Gastroesophageal sphincter (tissue), 4 donors: Measurements from ENCODE around the gene UPF3A. TPM values are rescaled to one million over a fixed set of nuclear protein-coding genes. Genes with fewer than 3 reads are reported as not detected.

Experiments used
- ATAC-seq: fragments of 150-250 bp; one replicate; pipeline ENCODE4 v1.9.1; 2016; ENCODE audit warnings: mild to moderate bottlenecking, moderate library complexity
- H3K27ac ChIP-seq, 4 donors: fragments of 200-600 bp; sonication (generic) in 3 of 4; 1 replicate in 3 of 4; 2 replicates in 1 of 4; pipeline ENCODE4 v1.5.1; 2016 to 2019
- H3K27me3 ChIP-seq: fragments of 200-600 bp; sonication (generic); one replicate; pipeline ENCODE4 v1.5.1; 2019
- H3K36me3 ChIP-seq, 2 donors: fragments of 200-600 bp; sonication (generic); one replicate each; pipeline ENCODE4 v1.5.1; 2019; ENCODE audit warnings: control low read depth in 1 of 2
- H3K4me1 ChIP-seq, 3 donors: fragments of 200-600 bp; sonication (generic); 1 replicate in 2 of 3; 2 replicates in 1 of 3; pipeline ENCODE4 v1.5.1; 2016 to 2019; ENCODE audit warnings: control low read depth in 2 of 3
- H3K4me3 ChIP-seq, 2 donors: fragments of 200-600 bp; sonication (generic); one replicate each; pipeline ENCODE4 v1.5.1; 2019; ENCODE audit warnings: mild to moderate bottlenecking in 1 of 2, moderate library complexity in 1 of 2
- H3K9me3 ChIP-seq, 3 donors: fragments of 200-600 bp; sonication (generic); one replicate each; pipeline ENCODE4 v1.5.1; 2017 to 2019; ENCODE audit warnings: control low read depth in 2 of 3
- EP300 ChIP-seq: sonication (generic); formaldehyde crosslinking; IDR thresholded peaks from one replicate; pipeline ENCODE4 v1.6.1; 2017; ENCODE audit warnings: antibody characterized with exemption, mild to moderate bottlenecking
- POLR2A ChIP-seq, 2 donors: fragments of 450-650 bp; IDR thresholded peaks; one replicate each; pipeline ENCODE4 v1.6.1; 2017; ENCODE audit warnings: antibody characterized with exemption in 2 of 2, mild to moderate bottlenecking in 2 of 2, moderate library complexity in 1 of 2
- POLR2AphosphoS5 ChIP-seq: sonication (generic); formaldehyde crosslinking; IDR thresholded peaks from one replicate; pipeline ENCODE4 v1.6.1; 2017; ENCODE audit warnings: antibody characterized with exemption
- WGBS, 2 donors: methylation state at CpG; one replicate each; pipeline ENCODE4 v1.1.5; 2018; ENCODE audit warnings: low coverage in 1 of 2; 5-methylcytosine and 5-hydroxymethylcytosine counted together
- total RNA-seq, 4 donors: library from RNA; depleted of rRNA; stranded (reverse); fragments of >200 nt; gene quantifications; one replicate each; pipeline ENCODE4 v1.1.0, GENCODE V29; 2016
- TF ChIP-seq, protein P1 (sequence below), 4 experiments: fragments of 200-600 bp in 2 of 4; fragments of 450-650 bp in 2 of 4; sonication (generic) in 1 of 4; IDR thresholded peaks; one replicate each; pipeline ENCODE4 v1.5.1; 2017 to 2019; ENCODE audit warnings: antibody characterized with exemption in 4 of 4, mild to moderate bottlenecking in 2 of 4, moderate library complexity in 2 of 4

UPF3A gene
- total RNA-seq, 4 donors from 2014 or later = 31.0 to 40.0 (median 37.9) TPM

DNA sequence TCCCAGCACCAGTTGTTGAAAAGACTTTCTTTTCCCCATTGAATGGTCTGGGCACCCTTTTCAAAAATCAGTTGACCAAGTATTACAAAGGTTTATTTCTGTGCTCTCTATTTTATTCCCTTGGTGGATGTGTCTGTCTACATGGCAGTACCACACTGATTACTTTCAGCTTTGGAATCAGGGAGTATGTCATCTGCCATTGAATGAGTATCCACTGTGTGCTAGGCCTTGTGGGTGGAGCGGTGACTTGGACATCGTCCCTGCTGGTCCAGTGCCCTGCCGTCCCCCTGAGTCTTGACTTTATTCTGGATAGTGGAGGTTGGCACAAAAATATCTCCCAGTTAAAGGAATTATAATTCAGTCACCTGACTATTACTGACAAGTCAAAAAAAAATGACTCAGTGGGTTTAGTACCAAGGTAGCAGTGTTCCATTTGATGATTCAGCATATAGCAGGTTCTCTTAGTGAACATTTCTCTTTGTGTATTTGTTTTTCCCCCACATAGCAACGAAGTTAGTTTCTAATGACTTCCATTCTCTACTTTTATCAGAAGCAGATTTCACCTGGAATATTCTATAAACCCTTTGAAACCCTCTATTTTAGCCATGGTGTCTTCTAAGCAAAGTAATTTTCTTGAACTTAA is 3.9 kb downstream of the UPF3A start:
- TF ChIP-seq, protein P1, sequence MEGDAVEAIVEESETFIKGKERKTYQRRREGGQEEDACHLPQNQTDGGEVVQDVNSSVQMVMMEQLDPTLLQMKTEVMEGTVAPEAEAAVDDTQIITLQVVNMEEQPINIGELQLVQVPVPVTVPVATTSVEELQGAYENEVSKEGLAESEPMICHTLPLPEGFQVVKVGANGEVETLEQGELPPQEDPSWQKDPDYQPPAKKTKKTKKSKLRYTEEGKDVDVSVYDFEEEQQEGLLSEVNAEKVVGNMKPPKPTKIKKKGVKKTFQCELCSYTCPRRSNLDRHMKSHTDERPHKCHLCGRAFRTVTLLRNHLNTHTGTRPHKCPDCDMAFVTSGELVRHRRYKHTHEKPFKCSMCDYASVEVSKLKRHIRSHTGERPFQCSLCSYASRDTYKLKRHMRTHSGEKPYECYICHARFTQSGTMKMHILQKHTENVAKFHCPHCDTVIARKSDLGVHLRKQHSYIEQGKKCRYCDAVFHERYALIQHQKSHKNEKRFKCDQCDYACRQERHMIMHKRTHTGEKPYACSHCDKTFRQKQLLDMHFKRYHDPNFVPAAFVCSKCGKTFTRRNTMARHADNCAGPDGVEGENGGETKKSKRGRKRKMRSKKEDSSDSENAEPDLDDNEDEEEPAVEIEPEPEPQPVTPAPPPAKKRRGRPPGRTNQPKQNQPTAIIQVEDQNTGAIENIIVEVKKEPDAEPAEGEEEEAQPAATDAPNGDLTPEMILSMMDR (IDR thresholded peaks at IDR 0.05) = no peak
- TF ChIP-seq POLR2A (IDR thresholded peaks at IDR 0.05) = no peak
- TF ChIP-seq EP300 = no peak
- no peak for TF ChIP-seq POLR2AphosphoS5
- Histone ChIP-seq H3K36me3 (peaks cover 0 to 57% of the 10 kb centered on the region in 2 donors), H3K27ac (no peak overlapping the region), H3K4me1 (peaks cover 0 to 35% (median 5%) of the 10 kb centered on the region in 3 donors), H3K4me3 (no peak overlapping the region), H3K9me3 (no peaks in the 10 kb centered on the region), H3K27me3 (no peaks in the 10 kb centered on the region)
- WGBS, 2 donors = 56 to 73% methylated on average over 1 to 3 of the region's 4 CpGs
- no peak for ATAC-seq

DNA sequence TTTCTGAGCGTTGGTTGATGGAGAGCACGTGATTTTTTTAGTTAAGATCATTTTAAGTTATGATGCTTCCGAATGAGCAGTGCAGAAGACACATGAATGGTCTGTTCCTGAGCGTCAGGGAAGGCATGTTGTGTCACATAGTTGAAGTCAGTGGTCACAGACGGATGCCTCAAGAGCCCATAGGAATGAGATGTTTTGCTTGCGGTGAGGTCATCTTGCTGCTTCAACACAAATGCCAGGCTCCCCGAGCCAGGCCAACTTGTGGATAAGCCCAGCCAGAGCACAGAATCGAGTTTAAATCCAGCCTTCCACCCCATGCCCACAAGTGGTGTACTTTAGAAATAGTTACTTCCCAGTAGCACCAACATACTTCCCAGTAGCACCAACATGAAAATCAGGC is 5.4 kb downstream of the UPF3A start:
- 86 to 92% methylated on average over 8 of the region's 8 CpGs for WGBS, 2 donors
- Histone ChIP-seq H3K4me3 (no peak overlapping the region), H3K36me3 (peaks cover 0 to 71% of the 10 kb centered on the region in 2 donors), H3K9me3 (no peaks in the 10 kb centered on the region), H3K27ac (no peak overlapping the region), H3K27me3 (no peaks in the 10 kb centered on the region), H3K4me1 (peaks cover 0 to 30% (median 5%) of the 10 kb centered on the region in 3 donors)
- no peak for ATAC-seq
- TF ChIP-seq POLR2A (IDR thresholded peaks at IDR 0.05) (no peak), POLR2AphosphoS5 (no peak), EP300 (no peak)
- TF ChIP-seq, protein P1 (IDR thresholded peaks at IDR 0.05) = no peak

DNA sequence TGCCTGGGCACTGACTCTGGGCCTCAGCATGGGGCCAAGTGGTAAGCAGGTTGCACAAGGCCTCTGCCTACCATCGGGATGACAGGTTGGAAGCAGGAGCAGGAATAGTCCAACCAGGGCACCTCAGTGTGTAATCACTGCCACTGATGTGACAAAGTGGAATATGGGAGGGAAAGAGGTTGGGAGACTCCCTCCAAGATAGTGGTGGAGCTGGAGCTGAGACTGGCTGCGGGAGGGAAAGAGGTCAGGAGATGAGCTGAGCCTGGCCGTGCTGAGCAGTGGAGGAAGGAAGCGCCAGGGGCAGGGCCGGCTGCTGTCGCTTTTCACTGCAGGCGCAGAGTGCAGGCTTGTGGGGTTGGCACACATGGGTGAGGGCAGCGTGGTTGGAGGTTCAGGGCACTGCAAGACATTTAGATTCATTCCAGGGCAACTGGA is 6.8 kb downstream of the UPF3A start:
- H3K36me3 ChIP-seq = peaks cover 0 to 84% of the 10 kb centered on the region in 2 donors
- H3K9me3 ChIP-seq = no peaks in the 10 kb centered on the region
- H3K27me3 ChIP-seq = no peaks in the 10 kb centered on the region
- TF ChIP-seq POLR2AphosphoS5 (no peak), POLR2A (IDR thresholded peaks at IDR 0.05) (no peak), EP300 (no peak)
- TF ChIP-seq, protein P1 (IDR thresholded peaks at IDR 0.05) = no peak
- no peak for ATAC-seq
- H3K4me1 ChIP-seq = peaks cover 0 to 22% (median under 1%) of the 10 kb centered on the region in 3 donors
- no peak overlapping the region for H3K4me3 ChIP-seq
- no peak overlapping the region for H3K27ac ChIP-seq
- WGBS, 2 donors = 94 to 100% methylated on average over 1 to 7 of the region's 8 CpGs

DNA sequence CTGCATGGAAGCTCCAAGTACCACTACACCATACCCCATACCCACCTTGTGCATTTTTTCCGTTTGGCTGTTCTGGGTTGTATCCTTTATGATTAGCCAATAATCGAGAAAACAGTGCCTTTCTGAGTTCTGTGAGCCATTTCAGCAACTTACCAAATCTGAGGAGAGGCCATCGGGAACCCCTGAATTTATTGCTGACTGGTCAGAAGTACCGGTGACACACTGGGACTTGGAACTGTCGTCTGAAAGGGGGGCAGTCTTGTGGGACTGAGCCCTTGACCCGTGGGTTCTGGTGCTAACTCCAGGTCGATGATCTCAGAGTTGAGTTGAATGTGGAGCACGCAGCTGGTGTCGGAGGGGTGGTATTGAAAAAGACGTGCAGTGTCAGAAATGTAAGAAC is 15.0 kb downstream of the UPF3A start:
- no peak for ATAC-seq
- Histone ChIP-seq H3K9me3 (no peaks in the 10 kb centered on the region), H3K4me3 (no peak overlapping the region), H3K4me1 (peaks cover 0 to 10% (median 0%) of the 10 kb centered on the region in 3 donors), H3K36me3 (peaks cover 0 to 95% of the 10 kb centered on the region in 2 donors), H3K27me3 (no peaks in the 10 kb centered on the region), H3K27ac (no peak overlapping the region)
- WGBS, 2 donors = 74 to 86% methylated on average over 4 to 9 of the region's 10 CpGs
- TF ChIP-seq POLR2A (IDR thresholded peaks at IDR 0.05) (no peak), POLR2AphosphoS5 (no peak), EP300 (no peak)
- TF ChIP-seq, protein P1 (IDR thresholded peaks at IDR 0.05) = no peak

DNA sequence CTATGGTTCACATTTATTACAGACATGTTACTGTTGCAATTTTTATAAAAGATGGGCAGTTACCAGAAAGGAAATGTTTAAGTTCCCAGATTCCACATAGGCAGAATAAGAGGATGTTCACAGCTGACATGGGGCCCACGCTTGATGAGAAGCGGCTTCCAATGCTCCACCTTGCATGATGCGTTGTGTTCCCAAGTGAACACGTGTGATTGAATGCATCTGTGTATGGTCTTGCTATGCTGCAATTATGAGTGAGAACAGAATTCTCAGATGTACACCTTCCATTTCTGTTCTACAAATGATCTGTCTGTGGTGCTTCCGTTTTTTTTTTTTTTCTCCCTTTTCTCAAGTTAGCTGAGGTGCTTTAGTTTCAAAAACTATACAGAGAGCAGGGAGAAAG is 15.5 kb downstream of the UPF3A start:
- H3K4me3 ChIP-seq = no peak overlapping the region
- ATAC-seq = no peak
- H3K4me1 ChIP-seq = peaks cover 0 to 10% (median 0%) of the 10 kb centered on the region in 3 donors
- no peak for TF ChIP-seq POLR2AphosphoS5
- TF ChIP-seq EP300 = no peak
- TF ChIP-seq, protein P1 (IDR thresholded peaks at IDR 0.05) = no peak
- no peak for TF ChIP-seq POLR2A (IDR thresholded peaks at IDR 0.05)
- no peaks in the 10 kb centered on the region for H3K27me3 ChIP-seq
- H3K36me3 ChIP-seq = peaks cover 0 to 95% of the 10 kb centered on the region in 2 donors
- WGBS, 2 donors = 84 to 94% methylated on average over 5 of the region's 5 CpGs
- no peaks in the 10 kb centered on the region for H3K9me3 ChIP-seq
- no peak overlapping the region for H3K27ac ChIP-seq
